Neural cell (in vitro differentiated cells): ENCODE measurements around the gene GPR17.

ENCODE experiments used
- EP300 ChIP-seq: fragments of 450-650 bp; conservative IDR thresholded peaks from 2 replicates; pipeline ENCODE4 v1.6.1; 2014; ENCODE audit warnings: antibody characterized with exemption, mild to moderate bottlenecking, moderate library complexity; ENCODE audit not compliant: poor library complexity, severe bottlenecking
- MXI1 ChIP-seq: fragments of 450-650 bp; conservative IDR thresholded peaks from 2 replicates; pipeline ENCODE4 v1.6.1; 2014; ENCODE audit warnings: antibody characterized with exemption, mild to moderate bottlenecking; ENCODE audit not compliant: poor library complexity, severe bottlenecking
- POLR2AphosphoS5 ChIP-seq: IDR thresholded peaks from 2 replicates; pipeline ENCODE4 v1.6.1; 2012
- RAD21 ChIP-seq: fragments of 450-650 bp; conservative IDR thresholded peaks from 2 replicates; pipeline ENCODE4 v1.6.1; 2014; ENCODE audit warnings: antibody characterized with exemption, mild to moderate bottlenecking, moderate library complexity
- TF ChIP-seq, protein P1 (sequence below): fragments of 450-650 bp; IDR thresholded peaks from 2 replicates; pipeline ENCODE4 v1.5.1; 2014; ENCODE audit warnings: antibody characterized with exemption, mild to moderate bottlenecking, moderate library complexity; ENCODE audit not compliant: poor library complexity, severe bottlenecking

DNA sequence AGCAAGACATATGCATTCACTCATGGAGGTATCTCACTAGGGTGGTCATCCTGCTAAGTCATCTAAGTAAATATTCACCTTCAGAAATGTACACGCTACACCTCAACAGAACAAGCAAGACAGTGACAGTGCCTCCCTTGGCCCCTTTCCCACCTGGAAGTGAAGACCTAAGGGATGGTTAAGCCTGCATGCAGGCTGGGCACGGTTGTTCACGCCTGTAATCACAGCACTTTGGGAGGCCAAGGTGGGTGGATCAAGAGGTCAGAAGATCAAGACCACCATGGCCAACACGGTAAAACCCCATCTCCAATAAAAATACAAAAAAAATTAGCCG lies 25.0 kb downstream of the GPR17 start:
- TF ChIP-seq, protein P1, sequence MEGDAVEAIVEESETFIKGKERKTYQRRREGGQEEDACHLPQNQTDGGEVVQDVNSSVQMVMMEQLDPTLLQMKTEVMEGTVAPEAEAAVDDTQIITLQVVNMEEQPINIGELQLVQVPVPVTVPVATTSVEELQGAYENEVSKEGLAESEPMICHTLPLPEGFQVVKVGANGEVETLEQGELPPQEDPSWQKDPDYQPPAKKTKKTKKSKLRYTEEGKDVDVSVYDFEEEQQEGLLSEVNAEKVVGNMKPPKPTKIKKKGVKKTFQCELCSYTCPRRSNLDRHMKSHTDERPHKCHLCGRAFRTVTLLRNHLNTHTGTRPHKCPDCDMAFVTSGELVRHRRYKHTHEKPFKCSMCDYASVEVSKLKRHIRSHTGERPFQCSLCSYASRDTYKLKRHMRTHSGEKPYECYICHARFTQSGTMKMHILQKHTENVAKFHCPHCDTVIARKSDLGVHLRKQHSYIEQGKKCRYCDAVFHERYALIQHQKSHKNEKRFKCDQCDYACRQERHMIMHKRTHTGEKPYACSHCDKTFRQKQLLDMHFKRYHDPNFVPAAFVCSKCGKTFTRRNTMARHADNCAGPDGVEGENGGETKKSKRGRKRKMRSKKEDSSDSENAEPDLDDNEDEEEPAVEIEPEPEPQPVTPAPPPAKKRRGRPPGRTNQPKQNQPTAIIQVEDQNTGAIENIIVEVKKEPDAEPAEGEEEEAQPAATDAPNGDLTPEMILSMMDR, result no peak
- no peak for TF ChIP-seq EP300
- no peak for TF ChIP-seq POLR2AphosphoS5
- TF ChIP-seq MXI1, result no peak
- TF ChIP-seq RAD21, result no peak
